Cardiac septum (tissue), 1 donor: ENCODE results near the gene TTC9. TPM values are rescaled to one million over a fixed set of nuclear protein-coding genes. Genes with fewer than 3 reads are reported as not detected.
A peak's percentile ranks its signal among the peaks of the same experiment; 100 is the strongest.

Experiments used
- DNase-seq: peaks from one replicate; pipeline ENCODE4 v3.0.0-alpha.2; 2020; ENCODE audit warnings: low spot score
- intact Hi-C: fragments of 100-400 bp; cut with DNase I; formaldehyde crosslinking; loops from one replicate; pipeline ENCODE4 v1.14.0; 2022
- long read RNA-seq: library from polyadenylated mRNA; unstranded; transcript quantifications from one replicate; pipeline ENCODE4 v2.0.0, GENCODE V29; 2021
- total RNA-seq: library from RNA; stranded (reverse); fragmentation: NEBNext Ultra II Directional; extraction: Animal tissue kit (Norgen Biotek cat#: 25700); gene quantifications from one replicate; pipeline ENCODE4 v1.2.1, GENCODE V29; 2021
- donor health status: DM: no; HTN: no; CAD: no.

TTC9 gene
- 2.9 TPM for total RNA-seq
- long read RNA-seq, full-length matches to known transcripts: 14 of 16 reads
- long read RNA-seq, partial matches to known transcripts: 0 of 16 reads
- long read RNA-seq, other reads (novel, unspliced or antisense): 2 of 16 reads

GRCh38 chr14:70641548-70642302, at the start of gene TTC9:
TSS of gene TTC9 (plus strand) at chr14:70641916. CDS start at chr14:70642130, 214 bp downstream.
- no peak for DNase-seq
- intact Hi-C loops: no loop called here

DNA sequence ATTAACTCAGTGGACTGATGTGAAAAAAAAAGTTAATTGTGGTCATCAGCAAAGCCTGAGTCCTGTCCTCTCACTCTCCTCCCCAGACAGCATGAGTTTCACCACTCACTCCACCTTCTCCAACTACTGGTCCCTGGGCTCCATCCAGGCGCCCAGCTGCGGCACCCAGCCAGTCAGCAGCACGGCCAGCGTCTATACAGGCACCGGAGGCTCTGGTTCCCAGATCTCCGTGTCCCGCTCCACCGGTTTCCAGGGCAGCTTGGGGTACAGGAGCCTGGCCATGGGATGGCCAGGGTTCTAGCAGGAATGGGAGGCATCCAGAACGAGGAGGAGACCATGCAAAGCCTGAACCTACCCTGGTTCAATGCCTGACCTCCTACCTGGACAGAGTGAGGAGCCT, 47.3 kb upstream of the TTC9 start:
- DNase-seq: no peak
- intact Hi-C loops: no loop called here

DNA sequence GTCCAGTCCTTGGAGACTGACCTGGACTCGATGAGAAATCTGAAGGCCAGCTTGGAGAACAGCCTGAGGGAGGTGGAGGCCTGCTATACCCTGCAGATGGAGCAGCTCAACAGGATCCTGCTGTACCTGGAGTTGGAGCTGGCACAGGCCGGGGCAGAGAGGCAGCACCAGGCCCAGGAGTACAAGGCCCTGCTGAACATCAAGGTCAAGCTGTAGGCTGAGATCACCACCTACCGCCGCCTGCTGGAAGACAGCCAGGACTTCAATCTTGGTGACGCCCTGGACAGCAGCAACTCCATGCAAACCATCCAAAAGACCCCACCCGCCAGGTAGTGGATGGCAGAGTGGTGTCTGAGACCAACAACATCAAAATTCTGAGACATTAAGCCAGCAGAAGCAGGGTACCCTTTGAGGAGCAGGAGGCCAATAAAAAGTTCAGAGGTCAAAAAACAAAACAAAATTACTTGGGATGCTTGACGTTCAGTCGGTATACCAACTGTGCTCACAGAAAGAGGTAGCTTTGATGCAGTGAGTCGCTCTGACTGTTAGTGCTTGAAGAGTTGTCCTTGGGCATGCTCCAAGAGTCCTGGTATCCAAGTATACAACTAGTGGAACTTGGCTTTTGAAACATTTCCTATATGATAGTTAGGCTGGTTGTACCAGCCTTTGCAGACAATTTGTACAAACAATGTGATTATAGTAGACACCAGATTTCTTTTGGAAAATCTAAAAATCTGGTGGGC, 46.1 kb upstream of the TTC9 start:
- intact Hi-C loops: no loop called here
- no peak for DNase-seq

- DNase-seq: no peak
- intact Hi-C loops: no loop called here
These were observed 44.0 kb upstream of the TTC9 start for GRCh38 chr14:70597731-70598130.

- no peak for DNase-seq
- intact Hi-C loops: no loop called here
These were observed 42.4 kb upstream of the TTC9 start for GRCh38 chr14:70599345-70599744.

DNA sequence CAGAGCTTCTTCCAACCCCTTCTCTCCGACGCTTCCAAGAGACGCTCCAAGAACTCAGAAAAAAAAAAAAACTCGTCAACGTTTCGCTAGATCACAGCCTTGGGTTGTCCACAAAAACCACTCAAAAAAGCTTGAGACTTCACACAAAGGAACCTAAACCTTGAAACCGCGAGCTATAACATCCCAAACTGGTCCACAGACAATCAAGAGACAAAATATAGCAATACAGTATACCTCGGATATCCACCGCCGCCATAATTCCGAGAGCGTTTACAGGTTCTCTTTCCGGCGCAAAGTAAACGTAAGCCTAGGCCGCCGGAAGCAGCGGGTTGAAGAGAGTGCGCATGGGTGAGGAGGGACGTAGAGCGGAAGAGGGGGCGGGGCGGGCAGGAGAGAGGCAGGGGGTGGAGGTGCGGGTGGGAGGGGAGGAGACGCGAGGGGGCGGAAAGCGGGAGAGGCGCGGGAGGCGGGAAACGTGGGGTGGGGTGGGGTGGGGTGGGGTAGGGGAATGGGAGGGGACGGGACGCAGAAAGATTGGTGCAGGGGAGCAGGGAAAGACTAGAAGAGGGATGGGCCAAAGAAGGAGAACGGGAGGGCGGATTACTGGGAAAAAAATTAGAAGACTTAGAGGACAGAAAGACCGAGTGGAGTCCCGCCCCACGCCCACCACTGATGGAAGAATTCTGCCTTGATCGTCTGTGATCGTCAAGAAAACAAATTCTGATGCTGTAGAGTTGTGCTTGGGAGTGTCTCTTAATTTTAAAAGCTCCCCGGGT, 41.1 kb upstream of the TTC9 start, which contains the start of gene MED6:
MED6 (minus strand) TSS at position 274 of the 776 bp plus-strand sequence; CDS start at position 256, 18 bp downstream.
- DNase-seq: peak; percentile 97
- intact Hi-C loops: loop anchor here (5.0 kb wide), 2 partner anchors 112 to 207 kb away; partner anchors contain the start of gene MAP3K9

GRCh38 chr14:70601162-70601561, 40.6 kb upstream of the TTC9 start:
- intact Hi-C loops: loop anchor here (5.0 kb wide), 2 partner anchors 111 to 206 kb away; partner anchors contain the start of gene MAP3K9
- DNase-seq: no peak

DNA sequence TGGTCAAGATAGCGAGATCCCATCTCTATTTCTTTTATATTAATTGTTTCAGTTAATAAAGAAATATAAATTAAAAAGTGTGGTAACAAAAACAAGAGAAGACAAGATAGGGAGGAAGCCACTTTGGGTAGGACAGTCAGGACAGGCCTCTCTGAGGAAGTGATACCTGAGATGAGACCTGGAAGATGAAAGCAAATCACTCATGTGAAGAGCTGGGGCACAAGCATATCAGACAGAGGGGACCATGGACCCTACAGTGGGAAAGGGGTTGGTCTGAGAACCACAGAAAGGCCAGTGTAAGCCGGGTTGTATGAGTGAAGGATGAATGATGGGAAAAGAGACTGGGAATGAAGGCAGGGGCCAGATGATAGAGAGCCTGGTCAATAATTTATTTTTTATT, 39.5 kb upstream of the TTC9 start:
- DNase-seq: no peak
- intact Hi-C loops: loop anchor here (5.0 kb wide), 2 partner anchors 110 to 205 kb away; partner anchors contain the start of gene MAP3K9

DNA sequence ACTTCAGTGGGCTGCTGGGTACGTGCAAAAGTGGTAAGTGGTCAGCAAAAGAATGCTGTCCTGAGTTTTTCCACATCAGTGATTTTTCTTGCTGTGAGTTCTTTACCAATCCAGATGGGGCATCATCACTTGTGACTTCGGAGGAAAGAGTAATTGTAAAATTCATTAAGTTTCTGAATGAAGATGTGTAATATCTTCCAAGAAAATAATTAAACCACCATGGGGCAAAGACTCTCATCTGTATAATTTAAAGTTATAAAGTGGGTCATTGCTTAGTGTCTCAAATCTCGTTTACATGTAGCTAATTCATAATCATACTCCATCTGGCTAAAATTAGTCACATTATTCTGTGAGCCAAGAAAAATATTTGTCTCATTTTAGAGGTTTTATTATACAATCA, 30.5 kb upstream of the TTC9 start:
- intact Hi-C loops: no loop called here
- DNase-seq: no peak

GRCh38 chr14:70616646-70617045, 25.1 kb upstream of the TTC9 start:
- no peak for DNase-seq
- intact Hi-C loops: no loop called here

DNA sequence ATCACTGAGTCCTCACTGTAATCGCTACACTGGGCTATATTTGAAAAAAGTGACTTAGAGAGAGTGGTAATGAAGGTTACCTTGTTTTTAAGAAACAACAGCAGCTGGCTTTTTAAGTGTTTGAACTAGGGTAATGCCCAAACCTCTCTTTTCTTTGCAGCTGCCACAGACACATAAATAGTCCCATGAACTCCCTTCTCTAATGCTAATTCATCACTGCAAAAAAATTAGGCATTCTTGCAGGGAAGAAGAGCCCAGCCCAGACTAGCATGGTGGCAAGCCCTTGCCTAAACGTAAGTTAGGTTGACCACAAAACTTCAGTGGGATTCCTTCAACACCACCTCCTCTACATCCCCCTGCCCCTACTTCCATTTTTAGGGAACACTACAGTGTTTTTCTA, 23.4 kb upstream of the TTC9 start:
- intact Hi-C loops: no loop called here
- DNase-seq: no peak

DNA sequence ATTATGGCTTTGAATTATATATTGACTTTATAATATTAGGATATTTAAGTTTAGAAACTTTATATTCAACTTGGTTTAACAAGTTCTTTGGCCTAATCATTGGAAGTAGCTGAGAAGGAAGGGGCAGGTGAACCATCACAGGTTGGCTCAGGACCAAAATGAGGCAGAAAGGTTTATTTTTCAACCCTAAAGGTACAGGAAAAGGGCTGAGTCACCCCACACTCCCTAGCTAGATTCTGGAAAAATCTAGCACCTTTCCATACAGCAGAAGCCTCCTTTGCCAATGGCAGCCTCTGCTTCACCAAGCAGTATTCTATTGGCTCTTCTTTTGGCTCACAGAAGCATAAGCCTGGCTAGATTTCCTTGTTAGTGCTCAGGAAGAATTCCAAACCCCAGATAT, 22.0 kb upstream of the TTC9 start:
- DNase-seq: no peak
- intact Hi-C loops: loop anchor here (2.0 to 10.0 kb wide), 3 partner anchors 93 to 355 kb away; no protein-coding TSS in a partner anchor

- intact Hi-C loops: loop anchor here (5.0 to 10.0 kb wide), 2 partner anchors 190 to 353 kb away; no protein-coding TSS in a partner anchor
- no peak for DNase-seq
These were observed 19.5 kb upstream of the TTC9 start for GRCh38 chr14:70622111-70622712.

DNA sequence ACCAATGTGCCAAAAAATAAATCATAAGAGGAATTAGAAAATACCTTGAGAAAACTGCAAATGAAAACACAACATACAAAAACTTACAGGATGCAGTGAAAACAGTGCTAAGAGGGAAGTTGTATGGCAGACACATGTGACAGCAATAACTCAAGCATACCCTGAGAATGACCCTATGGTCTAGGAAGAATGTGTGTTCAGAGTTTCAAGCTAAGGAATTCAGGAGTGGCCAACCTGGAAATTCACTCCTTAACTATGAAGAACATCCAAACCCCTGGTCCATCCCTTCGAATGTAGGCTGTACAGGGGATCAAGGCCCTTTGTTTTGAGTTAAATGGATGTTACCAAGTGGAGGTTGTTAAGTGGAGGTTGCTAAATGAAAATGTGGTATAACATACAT, 16.7 kb upstream of the TTC9 start:
- intact Hi-C loops: loop anchor here (5.0 to 10.0 kb wide), 2 partner anchors 187 to 350 kb away; no protein-coding TSS in a partner anchor
- DNase-seq: no peak

GRCh38 chr14:70631948-70632347, 9.8 kb upstream of the TTC9 start:
- DNase-seq: no peak
- intact Hi-C loops: no loop called here

DNA sequence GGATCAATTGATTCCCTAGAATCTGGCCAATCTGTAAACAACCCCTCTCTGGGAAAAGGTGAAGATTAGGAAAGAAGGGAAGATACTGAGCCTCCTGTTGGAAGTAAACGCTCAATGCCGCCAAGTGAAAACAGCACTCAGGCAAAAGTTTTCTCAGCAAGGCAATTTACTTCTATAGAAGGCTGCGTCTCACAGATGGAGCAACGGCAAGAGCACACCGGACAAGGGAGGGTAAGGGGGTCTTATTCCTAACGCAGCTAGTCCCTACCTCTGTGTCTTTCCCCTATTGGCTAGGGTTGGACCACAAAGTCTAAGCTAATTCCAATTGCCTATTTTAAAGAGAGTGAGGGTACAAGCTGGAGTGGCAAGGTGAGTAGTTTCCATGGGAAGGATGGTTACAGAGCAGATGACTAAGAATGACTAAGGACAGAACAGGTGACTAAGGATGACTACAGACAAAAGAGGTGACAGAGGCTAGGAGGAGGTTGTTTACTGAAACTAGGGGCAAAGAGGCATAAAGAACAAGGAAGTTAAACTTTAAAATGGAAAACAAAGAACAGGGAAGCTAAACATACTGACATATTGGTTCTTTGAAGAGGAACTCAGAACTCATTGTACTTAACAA, 5.6 kb upstream of the TTC9 start:
- intact Hi-C loops: no loop called here
- DNase-seq: no peak

DNA sequence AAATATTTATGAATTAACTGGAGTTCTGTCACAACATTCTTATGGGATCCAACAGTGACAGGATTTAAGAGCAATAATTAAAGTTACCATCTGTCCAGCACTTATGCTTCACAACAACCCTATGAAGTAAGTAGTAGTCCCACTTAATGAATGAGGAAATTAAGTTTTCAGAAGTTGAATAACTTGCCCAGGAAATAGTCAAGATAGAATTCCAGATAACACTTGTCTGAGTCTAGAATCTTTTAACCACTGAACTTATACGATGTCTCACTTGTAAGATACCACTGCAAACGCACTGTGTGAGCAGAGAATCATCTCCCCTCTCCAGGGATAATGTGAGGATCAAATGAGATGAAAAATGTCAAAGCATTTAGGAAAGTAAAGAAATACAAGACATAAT, 3.3 kb upstream of the TTC9 start:
- intact Hi-C loops: no loop called here
- no peak for DNase-seq

- DNase-seq: no peak
- intact Hi-C loops: no loop called here
These were observed 673 bp upstream of the TTC9 start for GRCh38 chr14:70640938-70641547.
